Measurements from ENCODE around the gene CEL.
A peak's percentile ranks its signal among the peaks of the same experiment; 100 is the strongest.

The CEL gene

DNA sequence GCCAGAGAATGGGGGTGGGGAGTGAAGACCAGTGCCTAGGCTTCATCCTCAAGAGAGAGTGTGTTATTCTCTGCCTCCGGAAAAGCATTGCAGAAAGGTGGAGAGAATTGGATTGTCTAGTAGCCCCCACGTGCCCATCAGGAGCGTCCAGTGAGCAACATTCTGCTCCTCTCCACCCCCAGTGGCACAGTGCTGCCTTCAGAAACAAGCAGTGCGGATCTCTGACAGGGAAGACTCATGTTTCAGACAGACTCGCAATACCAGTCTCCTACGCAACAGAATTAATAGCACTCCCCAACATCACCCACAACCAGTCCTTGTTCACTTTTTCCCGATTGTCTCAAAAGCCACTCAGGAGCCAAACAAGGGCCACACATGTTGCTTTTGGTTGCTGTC, 14.9 kb upstream of the CEL start:
- TF ChIP-seq, protein P1, sequence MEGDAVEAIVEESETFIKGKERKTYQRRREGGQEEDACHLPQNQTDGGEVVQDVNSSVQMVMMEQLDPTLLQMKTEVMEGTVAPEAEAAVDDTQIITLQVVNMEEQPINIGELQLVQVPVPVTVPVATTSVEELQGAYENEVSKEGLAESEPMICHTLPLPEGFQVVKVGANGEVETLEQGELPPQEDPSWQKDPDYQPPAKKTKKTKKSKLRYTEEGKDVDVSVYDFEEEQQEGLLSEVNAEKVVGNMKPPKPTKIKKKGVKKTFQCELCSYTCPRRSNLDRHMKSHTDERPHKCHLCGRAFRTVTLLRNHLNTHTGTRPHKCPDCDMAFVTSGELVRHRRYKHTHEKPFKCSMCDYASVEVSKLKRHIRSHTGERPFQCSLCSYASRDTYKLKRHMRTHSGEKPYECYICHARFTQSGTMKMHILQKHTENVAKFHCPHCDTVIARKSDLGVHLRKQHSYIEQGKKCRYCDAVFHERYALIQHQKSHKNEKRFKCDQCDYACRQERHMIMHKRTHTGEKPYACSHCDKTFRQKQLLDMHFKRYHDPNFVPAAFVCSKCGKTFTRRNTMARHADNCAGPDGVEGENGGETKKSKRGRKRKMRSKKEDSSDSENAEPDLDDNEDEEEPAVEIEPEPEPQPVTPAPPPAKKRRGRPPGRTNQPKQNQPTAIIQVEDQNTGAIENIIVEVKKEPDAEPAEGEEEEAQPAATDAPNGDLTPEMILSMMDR (IDR thresholded peaks at IDR 0.05; ENCODE audit: extremely low read depth, missing control alignments) = no peak
- no peak for DNase-seq (ENCODE audit: low spot score)

DNA sequence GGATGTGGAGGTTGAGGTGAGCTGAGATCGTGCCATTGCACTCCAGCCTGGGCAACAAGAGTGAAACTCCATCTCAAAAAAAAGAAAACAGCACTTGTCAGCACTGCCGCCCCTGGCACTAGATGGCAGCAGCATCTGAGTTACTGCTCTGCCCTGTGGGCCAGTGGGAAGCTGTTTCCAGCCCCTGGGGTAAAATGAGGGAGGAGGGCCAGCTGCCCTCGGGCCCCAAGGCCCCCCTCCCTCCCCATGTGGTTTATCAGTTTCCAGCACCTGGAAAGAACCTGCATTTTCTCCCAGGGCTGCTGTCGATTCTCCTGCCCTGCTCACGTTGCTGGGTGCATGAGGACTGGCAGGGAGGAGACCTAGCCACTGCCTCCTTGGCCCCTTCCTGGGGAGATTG, 13.2 kb upstream of the CEL start:
- TF ChIP-seq, protein P1 (IDR thresholded peaks at IDR 0.05; ENCODE audit: extremely low read depth, missing control alignments) = peak; percentile 27
- no peak for DNase-seq (ENCODE audit: low spot score)

DNA sequence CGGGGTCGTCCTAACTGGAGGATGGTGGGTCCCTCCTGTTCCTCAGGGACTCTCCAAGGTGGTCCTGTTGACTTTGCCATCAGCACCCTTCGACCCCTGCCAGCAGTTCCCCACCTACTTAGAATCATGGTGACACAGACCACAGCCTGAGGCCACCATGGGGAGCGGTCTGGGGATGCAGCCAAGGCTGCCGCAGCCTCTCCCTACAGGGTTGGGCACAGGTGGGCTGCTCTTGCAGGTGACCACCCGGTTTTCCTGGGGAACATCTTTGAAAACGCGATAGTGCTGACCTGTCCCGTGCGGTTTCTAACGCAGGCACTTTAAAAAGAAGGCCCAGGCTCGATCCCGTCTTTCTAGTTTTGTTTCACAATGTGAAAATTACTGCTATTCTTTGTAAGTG, 12.7 kb upstream of the CEL start:
- TF ChIP-seq, protein P1 (IDR thresholded peaks at IDR 0.05; ENCODE audit: extremely low read depth, missing control alignments) = no peak
- no peak for DNase-seq (ENCODE audit: low spot score)

DNA sequence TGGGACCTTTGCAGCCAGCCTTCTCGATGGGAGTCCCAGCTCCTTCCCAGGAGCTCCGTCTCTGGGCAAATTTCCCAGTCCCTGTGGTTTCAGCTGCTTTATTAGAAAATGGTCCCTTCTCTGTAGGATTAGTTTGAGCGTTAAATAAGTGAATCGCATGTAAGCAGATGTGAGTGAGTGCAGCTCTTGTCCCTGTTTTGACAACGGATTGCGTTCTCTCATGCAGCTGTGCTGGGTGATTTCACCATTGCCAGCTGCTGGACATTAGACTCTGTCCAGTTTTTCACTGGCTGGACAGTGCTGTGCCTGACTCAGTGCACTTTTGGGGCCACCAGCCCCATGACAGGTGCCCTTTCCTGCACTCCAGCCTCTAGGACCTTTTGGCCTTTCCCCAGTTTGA, 11.6 kb upstream of the CEL start:
- TF ChIP-seq, protein P1 (IDR thresholded peaks at IDR 0.05; ENCODE audit: extremely low read depth, missing control alignments) = no peak
- no peak for DNase-seq (ENCODE audit: low spot score)

DNA sequence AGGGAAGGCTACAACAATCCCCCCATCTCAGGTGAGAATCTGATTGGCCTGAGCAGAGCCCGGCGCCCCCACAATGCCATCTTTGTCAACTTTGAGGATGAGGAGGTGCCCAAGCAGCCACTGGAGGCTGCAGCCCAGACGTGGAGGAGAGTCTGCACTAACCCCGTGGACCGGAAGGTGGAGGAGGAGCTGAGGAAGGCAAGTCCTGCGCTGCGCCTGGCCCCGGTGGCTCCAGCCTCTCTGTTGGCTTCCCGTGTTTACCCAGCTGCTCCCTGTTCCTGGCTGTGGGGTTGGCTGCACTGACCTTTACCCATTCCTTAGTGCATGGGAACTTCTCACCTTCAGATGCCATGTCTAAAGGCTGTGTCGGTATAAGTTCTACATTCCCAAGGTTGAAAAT, 11.0 kb upstream of the CEL start:
- no peak for DNase-seq (ENCODE audit: low spot score)
- TF ChIP-seq, protein P1 (IDR thresholded peaks at IDR 0.05; ENCODE audit: extremely low read depth, missing control alignments) = no peak

DNA sequence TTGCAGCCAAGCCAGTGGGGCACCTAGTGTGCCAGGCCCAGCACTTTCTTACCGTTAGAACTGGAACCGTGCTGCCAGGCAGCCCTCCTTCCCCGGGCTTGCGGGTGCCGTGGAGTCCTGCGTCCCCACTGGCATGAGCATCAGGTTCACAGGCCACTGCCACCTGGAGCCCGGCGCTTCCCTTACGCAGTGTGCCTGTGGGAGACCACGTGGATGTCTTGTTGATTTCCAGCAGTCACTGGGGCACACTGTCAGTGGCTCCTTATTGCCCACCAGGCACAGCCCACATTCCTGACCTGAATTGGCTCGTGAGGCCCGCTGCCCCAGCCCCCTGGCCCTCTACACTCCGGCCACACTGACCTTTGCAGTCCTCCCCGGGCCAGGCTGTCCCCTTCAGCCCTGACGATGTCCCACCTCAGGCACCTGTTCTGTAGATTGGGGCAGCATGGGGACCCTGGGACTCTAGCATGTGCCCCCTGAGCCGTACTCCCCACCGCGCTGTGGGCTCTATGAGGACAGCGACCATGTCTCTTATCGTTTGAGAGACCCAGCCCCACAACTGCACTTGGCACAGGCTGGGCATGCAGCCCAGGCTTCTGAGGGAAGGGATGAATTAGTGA, 10.4 kb upstream of the CEL start:
- DNase-seq (ENCODE audit: low spot score) = no peak
- TF ChIP-seq, protein P1 (IDR thresholded peaks at IDR 0.05; ENCODE audit: extremely low read depth, missing control alignments) = no peak

DNA sequence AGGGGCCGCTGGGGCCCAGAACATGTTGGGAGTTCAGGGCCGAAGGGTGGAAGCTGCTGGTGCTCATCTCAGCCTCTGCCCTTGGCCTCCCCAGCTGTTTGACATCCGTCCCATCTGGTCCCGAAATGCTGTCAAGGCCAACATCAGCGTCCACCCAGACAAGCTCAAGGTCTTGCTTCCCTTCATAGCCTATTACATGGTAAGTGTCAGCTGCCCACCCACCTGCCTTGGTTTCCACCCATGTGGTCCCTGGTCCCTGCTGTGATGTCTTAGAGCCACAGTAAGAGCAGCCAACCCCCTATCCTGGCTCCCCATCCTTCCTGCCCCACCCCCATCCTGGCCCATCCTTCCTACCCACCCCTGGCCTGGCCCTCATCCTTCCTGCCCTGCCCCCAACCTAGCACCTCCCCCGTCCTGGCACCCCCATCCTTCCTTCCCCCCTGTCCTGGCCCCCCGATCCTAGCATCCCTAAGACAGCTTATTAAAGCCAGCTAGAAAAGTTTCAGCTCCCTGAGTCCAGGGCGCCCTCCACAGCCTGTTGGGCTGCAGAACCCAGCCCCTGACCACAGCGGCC, 9.7 kb upstream of the CEL start:
- TF ChIP-seq, protein P1 (IDR thresholded peaks at IDR 0.05; ENCODE audit: extremely low read depth, missing control alignments) = no peak
- DNase-seq (ENCODE audit: low spot score) = no peak

All from GM20000 (cell line).